HEK293 (cell line): ENCODE results near the gene PIK3R5.

ENCODE experiments used
- CTCF ChIA-PET: fragments of 350-600 bp; formaldehyde crosslinking; extraction: SDS; loops from one replicate; lab custom pipeline; 2021; ENCODE audit warnings: antibody characterized with exemption; lab: Yijun Ruan, JAX
- POLR2A ChIA-PET: fragments of 300-600 bp; formaldehyde crosslinking; extraction: SDS; loops from one replicate; lab custom pipeline; 2020; ENCODE audit warnings: antibody characterized with exemption, inconsistent platforms; lab: Yijun Ruan, JAX
- H3K27ac ChIP-seq: fragments of 200-500 bp; sonication (Bioruptor generic); 2 replicates; pipeline ENCODE4 v1.5.1; 2014; ENCODE audit warnings: low read depth, low read length, control low read depth, inconsistent platforms; ENCODE audit errors: extremely low read depth
- H3K36me3 ChIP-seq, 2 experiments: fragments of 200-500 bp in 1 of 2; sonication (Bioruptor generic) in 1 of 2; 1 replicate in 1 of 2; 2 replicates in 1 of 2; pipeline ENCODE4 v1.5.1; 2014 to 2017; ENCODE audit warnings: inconsistent platforms in 2 of 2, low read length in 2 of 2; ENCODE audit not compliant: control insufficient read depth in 2 of 2, insufficient read depth in 1 of 2
- H3K4me1 ChIP-seq: fragments of 200-500 bp; sonication (Bioruptor generic); 2 replicates; pipeline ENCODE4 v1.5.1; 2014; ENCODE audit warnings: mild to moderate bottlenecking, low read length, inconsistent platforms; ENCODE audit not compliant: control insufficient read depth, insufficient read depth
- H3K4me3 ChIP-seq: 2 replicates; pipeline ENCODE4 v1.5.1; 2011; ENCODE audit warnings: low read depth, mild to moderate bottlenecking, control low read depth, low read length, moderate library complexity
- H3K9me3 ChIP-seq: fragments of 200-500 bp; sonication (Bioruptor generic); 2 replicates; pipeline ENCODE4 v1.5.1; 2014; ENCODE audit warnings: low read depth, low read length, inconsistent platforms; ENCODE audit not compliant: control insufficient read depth, insufficient read depth
- AEBP2 ChIP-seq: fragments of 450-650 bp; formaldehyde crosslinking; IDR thresholded peaks from 2 replicates; pipeline ENCODE4 v1.5.1; 2016; ENCODE audit warnings: missing biosample characterization, missing genetic modification characterization, borderline replicate concordance
- BCL11B ChIP-seq: fragments of 450-650 bp; formaldehyde crosslinking; IDR thresholded peaks from 2 replicates; pipeline ENCODE4 v1.5.1; 2016; ENCODE audit warnings: low read depth, missing biosample characterization, missing genetic modification characterization
- EGR2 ChIP-seq: fragments of 450-650 bp; formaldehyde crosslinking; IDR thresholded peaks from 2 replicates; pipeline ENCODE4 v1.5.1; 2016; ENCODE audit warnings: low read depth, missing biosample characterization, missing genetic modification characterization
- GLI2 ChIP-seq: fragments of 450-650 bp; formaldehyde crosslinking; IDR thresholded peaks from 2 replicates; pipeline ENCODE4; 2017; ENCODE audit warnings: missing biosample characterization, missing genetic modification characterization, low read depth, borderline replicate concordance
- MEIS1 ChIP-seq: sonication (generic); formaldehyde crosslinking; IDR thresholded peaks from 2 replicates; pipeline ENCODE4 v1.8.1; 2022; ENCODE audit warnings: missing genetic modification reagents, mild to moderate bottlenecking, borderline replicate concordance
- ZBTB21 ChIP-seq: fragments of 450-650 bp; formaldehyde crosslinking; IDR thresholded peaks from 2 replicates; pipeline ENCODE4 v1.5.1; 2017; ENCODE audit warnings: missing biosample characterization, missing genetic modification characterization
- ZFHX2 ChIP-seq: fragments of 450-650 bp; formaldehyde crosslinking; conservative IDR thresholded peaks from 2 replicates; pipeline ENCODE4 v1.5.1; 2016; ENCODE audit warnings: missing biosample characterization, missing genetic modification characterization
- ZNF121 ChIP-seq: fragments of 450-650 bp; formaldehyde crosslinking; IDR thresholded peaks from 2 replicates; pipeline ENCODE4 v1.5.1; 2016; ENCODE audit warnings: missing biosample characterization, missing genetic modification characterization
- ZNF140 ChIP-seq: fragments of 450-650 bp; formaldehyde crosslinking; IDR thresholded peaks from 2 replicates; pipeline ENCODE4 v1.5.1; 2016; ENCODE audit warnings: missing biosample characterization, missing genetic modification characterization
- ZNF26 ChIP-seq: fragments of 450-650 bp; formaldehyde crosslinking; IDR thresholded peaks from 2 replicates; pipeline ENCODE4 v1.5.1; 2016; ENCODE audit warnings: missing biosample characterization, missing genetic modification characterization
- ZNF266 ChIP-seq: fragments of 450-650 bp; formaldehyde crosslinking; IDR thresholded peaks from 2 replicates; pipeline ENCODE4 v1.5.1; 2016; ENCODE audit warnings: missing biosample characterization, missing genetic modification characterization, low read depth
- ZNF324 ChIP-seq: fragments of 450-650 bp; formaldehyde crosslinking; IDR thresholded peaks from 2 replicates; pipeline ENCODE4 v1.5.1; 2016; ENCODE audit warnings: missing biosample characterization, missing genetic modification characterization
- ZNF335 ChIP-seq: fragments of 450-650 bp; formaldehyde crosslinking; conservative IDR thresholded peaks from 2 replicates; pipeline ENCODE4 v1.5.1; 2016; ENCODE audit warnings: missing biosample characterization, missing genetic modification characterization
- ZNF362 ChIP-seq: fragments of 450-650 bp; formaldehyde crosslinking; IDR thresholded peaks from 2 replicates; pipeline ENCODE4 v1.5.1; 2016; ENCODE audit warnings: missing biosample characterization, missing genetic modification characterization
- ZNF366 ChIP-seq: fragments of 450-650 bp; formaldehyde crosslinking; conservative IDR thresholded peaks from 2 replicates; pipeline ENCODE4 v1.5.1; 2016; ENCODE audit warnings: missing biosample characterization, missing genetic modification characterization
- ZNF600 ChIP-seq: fragments of 450-650 bp; formaldehyde crosslinking; IDR thresholded peaks from 2 replicates; pipeline ENCODE4 v1.5.1; 2016; ENCODE audit warnings: missing biosample characterization, missing genetic modification characterization
- ZNF645 ChIP-seq: fragments of 450-650 bp; formaldehyde crosslinking; IDR thresholded peaks from 2 replicates; pipeline ENCODE4; 2016; ENCODE audit warnings: missing biosample characterization, missing genetic modification characterization
- ZSCAN30 ChIP-seq: fragments of 450-650 bp; IDR thresholded peaks from 2 replicates; pipeline ENCODE4 v1.5.1; 2018; ENCODE audit warnings: missing biosample characterization, mild to moderate bottlenecking, missing genetic modification characterization, moderate library complexity
- TF ChIP-seq, protein P1 (sequence below): fragments of 450-650 bp; formaldehyde crosslinking; IDR thresholded peaks from 2 replicates; pipeline ENCODE4 v1.5.1; 2016; ENCODE audit warnings: missing biosample characterization, missing genetic modification characterization
- TF ChIP-seq, protein P2 (sequence below): fragments of 450-650 bp; IDR thresholded peaks from 2 replicates; pipeline ENCODE4 v1.5.1; 2018; ENCODE audit warnings: missing biosample characterization, missing genetic modification characterization

Gene PIK3R5

GRCh38 chr17:8861495-8862181 is 103.9 kb downstream of the PIK3R5 start:
- POLR2A ChIA-PET, result no interaction called here
- no peak overlapping the region for H3K27ac ChIP-seq
- no peaks in the 10 kb centered on the region for H3K36me3 ChIP-seq
- H3K4me1 ChIP-seq, result no peaks in the 10 kb centered on the region; the same call in 1 of the 2 replicates
- H3K4me3 ChIP-seq, result no peak overlapping the region
- CTCF ChIA-PET, result interaction anchor here (0.7 to 1.0 kb wide), 4 partner anchors 27 to 805 kb away, joined by 3 to 9 read pairs (median 4); no protein-coding TSS in a partner anchor
- TF ChIP-seq ZNF645 (tag by site-specific recombination), result no peak
- no peak for TF ChIP-seq ZNF266
- no peak for TF ChIP-seq ZNF600 (tag by site-specific recombination)
- no peak for TF ChIP-seq EGR2 (tag by site-specific recombination)
- TF ChIP-seq ZBTB21, result no peak
- no peak for TF ChIP-seq AEBP2 (tag by site-specific recombination)
- TF ChIP-seq GLI2 (tag by site-specific recombination), result no peak
- no peak for TF ChIP-seq ZSCAN30
- no peak for TF ChIP-seq ZNF324 (tag by site-specific recombination)
- TF ChIP-seq BCL11B (tag by site-specific recombination), result no peak
- TF ChIP-seq, protein P1, sequence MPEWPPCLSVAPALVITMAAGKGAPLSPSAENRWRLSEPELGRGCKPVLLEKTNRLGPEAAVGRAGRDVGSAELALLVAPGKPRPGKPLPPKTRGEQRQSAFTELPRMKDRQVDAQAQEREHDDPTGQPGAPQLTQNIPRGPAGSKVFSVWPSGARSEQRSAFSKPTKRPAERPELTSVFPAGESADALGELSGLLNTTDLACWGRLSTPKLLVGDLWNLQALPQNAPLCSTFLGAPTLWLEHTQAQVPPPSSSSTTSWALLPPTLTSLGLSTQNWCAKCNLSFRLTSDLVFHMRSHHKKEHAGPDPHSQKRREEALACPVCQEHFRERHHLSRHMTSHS, result no peak
- TF ChIP-seq ZNF362, result no peak
- no peak for TF ChIP-seq ZNF366
- TF ChIP-seq, protein P2, sequence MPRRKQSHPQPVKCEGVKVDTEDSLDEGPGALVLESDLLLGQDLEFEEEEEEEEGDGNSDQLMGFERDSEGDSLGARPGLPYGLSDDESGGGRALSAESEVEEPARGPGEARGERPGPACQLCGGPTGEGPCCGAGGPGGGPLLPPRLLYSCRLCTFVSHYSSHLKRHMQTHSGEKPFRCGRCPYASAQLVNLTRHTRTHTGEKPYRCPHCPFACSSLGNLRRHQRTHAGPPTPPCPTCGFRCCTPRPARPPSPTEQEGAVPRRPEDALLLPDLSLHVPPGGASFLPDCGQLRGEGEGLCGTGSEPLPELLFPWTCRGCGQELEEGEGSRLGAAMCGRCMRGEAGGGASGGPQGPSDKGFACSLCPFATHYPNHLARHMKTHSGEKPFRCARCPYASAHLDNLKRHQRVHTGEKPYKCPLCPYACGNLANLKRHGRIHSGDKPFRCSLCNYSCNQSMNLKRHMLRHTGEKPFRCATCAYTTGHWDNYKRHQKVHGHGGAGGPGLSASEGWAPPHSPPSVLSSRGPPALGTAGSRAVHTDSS (tag by site-specific recombination), result no peak
- TF ChIP-seq, all 188 proteins: peak for 0
- no peaks in the 10 kb centered on the region for H3K9me3 ChIP-seq

DNA sequence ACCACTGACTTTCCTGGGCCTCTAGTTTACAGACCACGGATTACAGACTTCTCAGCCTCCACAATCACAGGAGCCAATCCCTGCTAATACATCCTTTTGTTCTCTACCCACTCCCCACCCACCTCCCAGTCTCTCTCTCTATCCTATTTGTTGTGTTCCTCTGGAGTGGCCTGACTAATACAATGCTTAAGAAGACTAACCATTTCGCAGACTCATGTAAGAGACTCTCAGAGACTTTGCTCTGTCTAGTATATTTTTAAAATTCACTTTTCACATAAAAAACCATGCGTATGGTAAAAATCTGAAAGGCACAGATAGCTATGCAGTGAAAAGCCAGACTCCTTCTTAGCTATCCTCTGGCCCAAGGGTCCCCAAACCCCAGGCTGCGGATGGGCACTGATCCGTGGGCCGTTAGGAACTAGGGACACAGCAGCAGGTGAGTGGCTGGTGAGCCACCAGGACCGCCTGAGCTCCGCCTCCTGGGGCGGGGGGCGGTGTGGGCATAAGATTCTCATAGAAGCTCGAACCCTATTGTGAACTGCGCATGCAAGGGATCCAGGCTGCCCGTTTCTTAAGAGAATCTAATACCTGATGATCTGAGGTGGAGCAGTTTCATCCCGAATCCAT is 105.6 kb downstream of the PIK3R5 start:
- Histone ChIP-seq H3K36me3 (no peaks in the 10 kb centered on the region), H3K9me3 (no peaks in the 10 kb centered on the region), H3K27ac (no peak overlapping the region), H3K4me1 (no peaks in the 10 kb centered on the region; the same call in 1 of the 2 replicates), H3K4me3 (no peak overlapping the region)
- ChIA-PET POLR2A (no interaction called here), CTCF (interaction anchor here (0.6 to 1.0 kb wide), 3 partner anchors 15 to 947 kb away, joined by 3 to 4 read pairs (median 4); no protein-coding TSS in a partner anchor)
- TF ChIP-seq ZNF121 (tag by site-specific recombination) (no peak), ZNF140 (no peak), ZNF26 (tag by site-specific recombination) (no peak), EGR2 (tag by site-specific recombination) (peak; percentile 82), ZNF335 (tag by site-specific recombination) (no peak), ZFHX2 (tag by site-specific recombination) (peak; percentile 87), ZNF600 (tag by site-specific recombination) (no peak), MEIS1 (CRISPR knock-in tag) (no peak)
